A549 treated with RU486 at 1 μM for 4 hours (cell line): Measurements from ENCODE around the gene NRP1. TPM values are rescaled to one million over a fixed set of nuclear protein-coding genes. Genes with fewer than 3 reads are reported as not detected.

Experiments
- total RNA-seq: library from RNA; stranded (reverse); fragments of 200-300 nt; extraction: Qiagen RNA extraction; gene quantifications from 5 replicates; pipeline ENCODE4 v1.2.3, GENCODE V29; 2022; ENCODE audit warnings: low read depth

Gene NRP1
- total RNA-seq, result 84.8 to 110 TPM (median 90.9 TPM) in 5 replicates

GRCh38 chr10:33334153-33334804 lies at the start of gene NRP1:
Gene NRP1 (minus strand): TSS chr10:33334667. CDS start chr10:33334382, 285 bp downstream.

